Caco-2 (cell line): Measurements from ENCODE around the gene QSOX2. TPM values are rescaled to one million over a fixed set of nuclear protein-coding genes. Genes with fewer than 3 reads are reported as not detected.

ENCODE experiments used
- BruUV-seq: library from RNA; stranded (reverse); fragments of 400-500 nt; replicated peaks from 2 replicates; lab custom pipeline; 2021; lab: Mats Ljungman, UMichigan
- CTCF ChIA-PET: fragments of 300-600 bp; sonication (Branson Sonifier 250); formaldehyde crosslinking; loops from one replicate; lab custom pipeline; 2022; ENCODE audit warnings: antibody characterized with exemption; lab: Charles Lee
- POLR2A ChIA-PET: fragments of 300-600 bp; sonication (Branson Sonifier 250); formaldehyde crosslinking; loops from one replicate; lab custom pipeline; 2022; ENCODE audit warnings: antibody characterized with exemption; lab: Charles Lee
- DNase-seq, 2 experiments: peaks; one replicate each; pipeline versions ENCODE4 v3.0.0 to v3.0.0-alpha.2; 2020 to 2022
- H3K27me3 ChIP-seq: replicated peaks from 2 replicates; pipeline ENCODE4 v1.6.0; 2011; ENCODE audit warnings: low read length; ENCODE audit not compliant: control insufficient read depth, insufficient read depth
- H3K36me3 ChIP-seq: 2 replicates; pipeline ENCODE4 v1.5.1; 2011; ENCODE audit warnings: low read length; ENCODE audit not compliant: control insufficient read depth, insufficient read depth
- H3K4me1 ChIP-seq: fragments of 250-450 bp; sonication (Bioruptor Pico); 2 replicates; pipeline ENCODE4 v1.5.1; 2020; ENCODE audit warnings: mild to moderate bottlenecking
- H3K4me3 ChIP-seq: 2 replicates; pipeline ENCODE4 v1.5.1; 2011; ENCODE audit warnings: low read depth, mild to moderate bottlenecking, control low read depth, low read length
- H3K9me3 ChIP-seq: fragments of 250-450 bp; sonication (Bioruptor Pico); 2 replicates; pipeline ENCODE4 v1.5.1; 2020; ENCODE audit warnings: mild to moderate bottlenecking, moderate library complexity
- H3K27ac Mint-ChIP-seq: one replicate; pipeline ENCODE4 v1.8.0; 2022; ENCODE audit warnings: mixed read lengths; ENCODE audit not compliant: unreplicated experiment
- H3K27me3 Mint-ChIP-seq: one replicate; pipeline ENCODE4 v1.8.0; 2022; ENCODE audit warnings: mixed read lengths; ENCODE audit not compliant: insufficient read depth, unreplicated experiment
- H3K36me3 Mint-ChIP-seq: one replicate; pipeline ENCODE4 v1.8.0; 2022; ENCODE audit warnings: mild to moderate bottlenecking, mixed read lengths; ENCODE audit not compliant: insufficient read depth, unreplicated experiment
- H3K4me1 Mint-ChIP-seq: one replicate; pipeline ENCODE4 v1.8.0; 2022; ENCODE audit warnings: low read depth, mixed read lengths; ENCODE audit not compliant: unreplicated experiment
- H3K4me3 Mint-ChIP-seq: one replicate; pipeline ENCODE4 v1.8.0; 2022; ENCODE audit warnings: mild to moderate bottlenecking, moderate library complexity, mixed read lengths; ENCODE audit not compliant: unreplicated experiment
- H3K9me3 Mint-ChIP-seq: one replicate; pipeline ENCODE4 v1.8.0; 2022; ENCODE audit warnings: mixed read lengths; ENCODE audit not compliant: unreplicated experiment
- CTCF ChIP-seq, 2 experiments: fragments of 200-600 bp in 1 of 2; IDR thresholded peaks; 1 replicate in 1 of 2; 2 replicates in 1 of 2; pipeline versions ENCODE4 v1.5.1 to v1.8.0; 2011 to 2022; ENCODE audit warnings: antibody characterized with exemption in 1 of 2, control low read depth in 1 of 2, inconsistent platforms in 1 of 2, low read depth in 1 of 2, low read length in 1 of 2, mild to moderate bottlenecking in 1 of 2, moderate library complexity in 1 of 2; ENCODE audit not compliant: insufficient read depth in 1 of 2, severe bottlenecking in 1 of 2, unreplicated experiment in 1 of 2
- intact Hi-C: fragments of 100-400 bp; cut with micrococcal nuclease; formaldehyde crosslinking; loops from one replicate; pipeline ENCODE4 v1.10.0; 2022; ENCODE audit not compliant: unreplicated experiment
- total RNA-seq: library from RNA; stranded (reverse); gene quantifications from 2 replicates; pipeline ENCODE4 v1.2.3, GENCODE V29; 2022

QSOX2 gene
- total RNA-seq, 1 experiment from 2014 or later: 29.6 TPM

- peaks cover 3% of the 10 kb centered on the region for H3K4me1 Mint-ChIP-seq
- intact Hi-C loops: loop anchor here (10.0 kb wide), 1 partner anchor 48 kb away; no protein-coding TSS in a partner anchor
- Histone ChIP-seq H3K4me3 (no peak overlapping the region), H3K9me3 (no peaks in the 10 kb centered on the region), H3K36me3 (no peaks in the 10 kb centered on the region), H3K27me3 (no peaks in the 10 kb centered on the region), H3K4me1 (peaks cover 20% of the 10 kb centered on the region)
- no peak for TF ChIP-seq CTCF (IDR thresholded peaks at IDR 0.05; ENCODE audit: insufficient read depth in 1 of 2, low read depth in 1 of 2, low read length in 1 of 2, severe bottlenecking in 1 of 2, unreplicated experiment in 1 of 2)
- ChIA-PET CTCF (interaction anchor here (0.6 kb wide), 1 partner anchor 331 kb away, joined by 3 read pairs; no protein-coding TSS in a partner anchor), POLR2A (no interaction called here)
- no peaks in the 10 kb centered on the region for H3K36me3 Mint-ChIP-seq
- H3K27ac Mint-ChIP-seq: no peak overlapping the region
- DNase-seq: no peak
- no peak overlapping the region for H3K4me3 Mint-ChIP-seq
- no peaks in the 10 kb centered on the region for H3K9me3 Mint-ChIP-seq
- H3K27me3 Mint-ChIP-seq: no peaks in the 10 kb centered on the region
- no TSS peak for BruUV-seq
Observed at GRCh38 chr9:136177224-136177623, 68.4 kb downstream of the QSOX2 start.

GRCh38 chr9:136175616-136176197, 69.9 kb downstream of the QSOX2 start:
- peaks cover 36% of the 10 kb centered on the region for H3K4me1 ChIP-seq
- H3K36me3 ChIP-seq: no peaks in the 10 kb centered on the region
- H3K27me3 ChIP-seq: no peaks in the 10 kb centered on the region
- TF ChIP-seq CTCF (IDR thresholded peaks at IDR 0.05; ENCODE audit: insufficient read depth in 1 of 2, low read depth in 1 of 2, low read length in 1 of 2, severe bottlenecking in 1 of 2, unreplicated experiment in 1 of 2): no peak
- no peaks in the 10 kb centered on the region for H3K9me3 Mint-ChIP-seq
- peaks cover 17% of the 10 kb centered on the region for H3K4me1 Mint-ChIP-seq
- peaks cover 8% of the 10 kb centered on the region for H3K36me3 Mint-ChIP-seq
- DNase-seq: no peak
- BruUV-seq: no TSS peak
- no peaks in the 10 kb centered on the region for H3K9me3 ChIP-seq
- ChIA-PET POLR2A (no interaction called here), CTCF (interaction anchor here (1.0 kb wide), 1 partner anchor 19 kb away, joined by 3 read pairs; no protein-coding TSS in a partner anchor)
- no peak overlapping the region for H3K27ac Mint-ChIP-seq
- H3K4me3 ChIP-seq: no peak overlapping the region
- no peak overlapping the region for H3K4me3 Mint-ChIP-seq
- intact Hi-C loops: loop anchor here (10.0 kb wide), 1 partner anchor 49 kb away; no protein-coding TSS in a partner anchor
- H3K27me3 Mint-ChIP-seq: no peaks in the 10 kb centered on the region

GRCh38 chr9:136174779-136175615, 70.6 kb downstream of the QSOX2 start:
- peaks cover 18% of the 10 kb centered on the region for H3K4me1 Mint-ChIP-seq

More at GRCh38 chr9:136174779-136175615, 70.6 kb downstream of the QSOX2 start:
- intact Hi-C loops: loop anchor here (10.0 kb wide), 1 partner anchor 50 kb away; no protein-coding TSS in a partner anchor
- H3K36me3 Mint-ChIP-seq: peaks cover 8% of the 10 kb centered on the region
- H3K4me3 ChIP-seq: no peak overlapping the region
- no peaks in the 10 kb centered on the region for H3K27me3 ChIP-seq
- ChIA-PET POLR2A (no interaction called here), CTCF (interaction anchor here (1.0 kb wide), 1 partner anchor 18 kb away, joined by 3 read pairs; no protein-coding TSS in a partner anchor)
- no peaks in the 10 kb centered on the region for H3K36me3 ChIP-seq
- no peaks in the 10 kb centered on the region for H3K9me3 Mint-ChIP-seq
- no peak for DNase-seq
- H3K9me3 ChIP-seq: no peaks in the 10 kb centered on the region
- no peak overlapping the region for H3K27ac Mint-ChIP-seq
- H3K27me3 Mint-ChIP-seq: no peaks in the 10 kb centered on the region
- no peak overlapping the region for H3K4me3 Mint-ChIP-seq
- no TSS peak for BruUV-seq
- peak in 1 of 2 experiments; percentile 18 for TF ChIP-seq CTCF (IDR thresholded peaks at IDR 0.05; ENCODE audit: insufficient read depth in 1 of 2, low read depth in 1 of 2, low read length in 1 of 2, severe bottlenecking in 1 of 2, unreplicated experiment in 1 of 2)
- H3K4me1 ChIP-seq: peaks cover 43% of the 10 kb centered on the region
